Testis (tissue), 3 donors: Measurements from ENCODE around the gene PIK3CB. TPM values are rescaled to one million over a fixed set of nuclear protein-coding genes. Genes with fewer than 3 reads are reported as not detected.
A peak's percentile ranks its signal among the peaks of the same experiment; 100 is the strongest.
"Not testable (repeated sequence)": the region's sequence is repeated elsewhere in the genome, so short reads cannot be mapped to it uniquely, and the experiment has no call there.

Experiments used
- DNase-seq: peaks from one replicate; pipeline ENCODE4 v3.0.0-alpha.2; 2019
- H3K27ac ChIP-seq, 2 donors: fragments of 200-600 bp; sonication (generic); one replicate each; pipeline ENCODE4 v1.5.1; 2019
- H3K27me3 ChIP-seq: fragments of 200-600 bp; sonication (generic); one replicate; pipeline ENCODE4 v1.5.1; 2019
- H3K36me3 ChIP-seq: fragments of 200-600 bp; sonication (generic); one replicate; pipeline ENCODE4 v1.5.1; 2017; ENCODE audit warnings: low read depth; ENCODE audit errors: missing control alignments
- H3K4me1 ChIP-seq: fragments of 200-600 bp; sonication (generic); one replicate; pipeline ENCODE4 v1.5.1; 2019
- H3K4me3 ChIP-seq, 2 donors: fragments of 200-600 bp; sonication (generic); one replicate each; pipeline ENCODE4 v1.5.1; 2017 to 2019
- H3K9me3 ChIP-seq: fragments of 200-600 bp; sonication (generic); one replicate; pipeline ENCODE4 v1.5.1; 2017
- CTCF ChIP-seq, 3 experiments: fragments of 450-650 bp in 2 of 3; fragments of 200-600 bp in 1 of 3; sonication (generic) in 1 of 3; IDR thresholded peaks; one replicate each; pipeline ENCODE4 v1.5.1; 2016 to 2019; ENCODE audit warnings: antibody characterized with exemption in 3 of 3, mild to moderate bottlenecking in 2 of 3, moderate library complexity in 1 of 3
- POLR2A ChIP-seq: fragments of 450-650 bp; IDR thresholded peaks from one replicate; pipeline ENCODE4 v1.6.1; 2017; ENCODE audit warnings: antibody characterized with exemption, mild to moderate bottlenecking, moderate library complexity
- WGBS, 2 donors: methylation state at CpG; one replicate each; pipeline ENCODE4 v1.1.5; 2018; 5-methylcytosine and 5-hydroxymethylcytosine counted together
- intact Hi-C: fragments of 100-400 bp; cut with DNase I; formaldehyde crosslinking; loops from one replicate; pipeline ENCODE4 v1.15.1; 2023; ENCODE audit warnings: low total_unique reads
- polyA plus RNA-seq: library from polyadenylated mRNA; stranded (reverse); fragments of 350-450 nt; fragmentation: Illumina TruSeq; extraction: RNeasy Lipid Tissue Mini Kit (QIAGEN cat#74804); gene quantifications from one replicate; pipeline ENCODE4 v1.2.3, GENCODE V29; 2014; ENCODE audit warnings: low read depth, low replicate concordance; ENCODE audit not compliant: insufficient read depth
- total RNA-seq, 2 donors: library from RNA; depleted of rRNA; stranded (reverse); fragments of >200 nt; gene quantifications; one replicate each; pipeline ENCODE4 v1.2.3, GENCODE V29; 2016

Gene PIK3CB
- total and polyA plus RNA-seq, 3 donors from 2014 or later: 14.3 to 27.7 (median 25.9) TPM

GRCh38 chr3:138856799-138857198 lies 22.1 kb upstream of the PIK3CB start:
- WGBS, 2 donors: 83 to 86% methylated on average over 3 of the region's 3 CpGs
- Histone ChIP-seq H3K36me3 (no peaks in the 10 kb centered on the region), H3K4me1 (no peaks in the 10 kb centered on the region), H3K9me3 (no peaks in the 10 kb centered on the region), H3K27me3 (no peaks in the 10 kb centered on the region), H3K27ac (no peak overlapping the region), H3K4me3 (no peak overlapping the region)
- TF ChIP-seq POLR2A (no peak), CTCF (IDR thresholded peaks at IDR 0.05) (no peak)
- DNase-seq: no peak
- intact Hi-C loops: no loop called here

GRCh38 chr3:138854940-138855339 lies 20.2 kb upstream of the PIK3CB start:
- DNase-seq: no peak
- H3K27ac ChIP-seq: no peak overlapping the region
- H3K4me3 ChIP-seq: no peak overlapping the region
- no peaks in the 10 kb centered on the region for H3K4me1 ChIP-seq
- no peaks in the 10 kb centered on the region for H3K27me3 ChIP-seq
- no peaks in the 10 kb centered on the region for H3K36me3 ChIP-seq
- H3K9me3 ChIP-seq: no peaks in the 10 kb centered on the region
- intact Hi-C loops: no loop called here
- 90 to 91% methylated on average over 7 of the region's 7 CpGs for WGBS, 2 donors
- TF ChIP-seq CTCF (IDR thresholded peaks at IDR 0.05) (no peak), POLR2A (no peak)

- intact Hi-C loops: no loop called here
Measured at GRCh38 chr3:138854204-138854603, 19.5 kb upstream of the PIK3CB start.

GRCh38 chr3:138850151-138850550 lies 15.4 kb upstream of the PIK3CB start:
- TF ChIP-seq CTCF (IDR thresholded peaks at IDR 0.05) (no peak), POLR2A (no peak)
- no peak for DNase-seq
- H3K4me1 ChIP-seq: no peaks in the 10 kb centered on the region
- intact Hi-C loops: no loop called here
- no peaks in the 10 kb centered on the region for H3K9me3 ChIP-seq
- H3K36me3 ChIP-seq: no peaks in the 10 kb centered on the region
- H3K27ac ChIP-seq: no peak overlapping the region
- no peak overlapping the region for H3K4me3 ChIP-seq
- H3K27me3 ChIP-seq: no peaks in the 10 kb centered on the region
- WGBS, 2 donors: 68 to 82% methylated on average over 3 of the region's 3 CpGs

More at GRCh38 chr3:138854204-138854603, 19.5 kb upstream of the PIK3CB start:
- Histone ChIP-seq H3K9me3 (no peaks in the 10 kb centered on the region), H3K4me3 (no peak overlapping the region), H3K36me3 (no peaks in the 10 kb centered on the region), H3K4me1 (no peaks in the 10 kb centered on the region), H3K27ac (no peak overlapping the region), H3K27me3 (no peaks in the 10 kb centered on the region)
- no peak for TF ChIP-seq POLR2A
- 77 to 92% methylated on average over 3 of the region's 3 CpGs for whole genome bisulfite sequencing, 2 donors
- DNase-seq: no peak

- 65 to 73% methylated on average over 2 of the region's 2 CpGs for WGBS, 2 donors
- no peak for DNase-seq
- no peak for TF ChIP-seq POLR2A
Measured at GRCh38 chr3:138849222-138849940, 14.7 kb upstream of the PIK3CB start.

GRCh38 chr3:138848696-138849095 lies 14.0 kb upstream of the PIK3CB start:
- intact Hi-C loops: no loop called here
- Histone ChIP-seq H3K9me3 (no peaks in the 10 kb centered on the region), H3K27ac (no peak overlapping the region), H3K36me3 (no peaks in the 10 kb centered on the region), H3K4me3 (no peak overlapping the region), H3K27me3 (no peaks in the 10 kb centered on the region), H3K4me1 (no peaks in the 10 kb centered on the region)
- TF ChIP-seq POLR2A (no peak), CTCF (IDR thresholded peaks at IDR 0.05) (no peak)
- 86 to 93% methylated on average over 4 of the region's 4 CpGs for WGBS, 2 donors
- DNase-seq: no peak

More at GRCh38 chr3:138849222-138849940, 14.7 kb upstream of the PIK3CB start:
- Histone ChIP-seq H3K27me3 (no peaks in the 10 kb centered on the region), H3K4me3 (no peak overlapping the region), H3K36me3 (no peaks in the 10 kb centered on the region), H3K27ac (no peak overlapping the region), H3K4me1 (no peaks in the 10 kb centered on the region), H3K9me3 (no peaks in the 10 kb centered on the region)
- intact Hi-C loops: no loop called here

- DNase-seq, H3K27me3 ChIP-seq, H3K9me3 ChIP-seq, H3K4me1 ChIP-seq, intact Hi-C loops, H3K27ac ChIP-seq, H3K36me3 ChIP-seq: not testable (repeated sequence)
- WGBS, 2 donors: 59 to 80% methylated on average over 1 of the region's 1 CpG
- peak overlapping the region; percentile 22 to 23 for H3K4me3 ChIP-seq
Measured at GRCh38 chr3:138846824-138847223, 12.1 kb upstream of the PIK3CB start.
